ENCODE measurements around the gene NR2F2. TPM values are rescaled to one million over a fixed set of nuclear protein-coding genes. Genes with fewer than 3 reads are reported as not detected.

The NR2F2 gene
- total and polyA plus RNA-seq, 2 of the 13 experiments (the other 11 are each of a cell fraction or from before 2014, with no cell fraction given) = 3.5 to 4.7 TPM

- TF ChIP-seq, protein P1, sequence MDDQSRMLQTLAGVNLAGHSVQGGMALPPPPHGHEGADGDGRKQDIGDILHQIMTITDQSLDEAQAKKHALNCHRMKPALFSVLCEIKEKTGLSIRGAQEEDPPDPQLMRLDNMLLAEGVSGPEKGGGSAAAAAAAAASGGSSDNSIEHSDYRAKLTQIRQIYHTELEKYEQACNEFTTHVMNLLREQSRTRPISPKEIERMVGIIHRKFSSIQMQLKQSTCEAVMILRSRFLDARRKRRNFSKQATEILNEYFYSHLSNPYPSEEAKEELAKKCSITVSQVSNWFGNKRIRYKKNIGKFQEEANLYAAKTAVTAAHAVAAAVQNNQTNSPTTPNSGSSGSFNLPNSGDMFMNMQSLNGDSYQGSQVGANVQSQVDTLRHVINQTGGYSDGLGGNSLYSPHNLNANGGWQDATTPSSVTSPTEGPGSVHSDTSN (CRISPR knock-in tag; IDR thresholded peaks at IDR 0.05; ENCODE audit: borderline replicate concordance) = 0 out of 2 replicates have a peak, but pooled peaks have one; percentile 7
- TF ChIP-seq ASH2L (IDR thresholded peaks at IDR 0.05; ENCODE audit: insufficient read length, low read depth, low read length) = peak; percentile 34
- no peak for TF ChIP-seq ZKSCAN1 (IDR thresholded peaks at IDR 0.05; ENCODE audit: low read length)
- TF ChIP-seq ZNF362 (CRISPR knock-in tag; IDR thresholded peaks at IDR 0.05; ENCODE audit: borderline replicate concordance) = 0 out of 2 replicates have a peak, but pooled peaks have one; percentile 13
- TF ChIP-seq NR2F1 (CRISPR knock-in tag; IDR thresholded peaks at IDR 0.05) = no peak
- no peak for TF ChIP-seq ZNF629 (CRISPR knock-in tag; conservative IDR thresholded peaks at IDR 0.05)
- TF ChIP-seq, protein P2, sequence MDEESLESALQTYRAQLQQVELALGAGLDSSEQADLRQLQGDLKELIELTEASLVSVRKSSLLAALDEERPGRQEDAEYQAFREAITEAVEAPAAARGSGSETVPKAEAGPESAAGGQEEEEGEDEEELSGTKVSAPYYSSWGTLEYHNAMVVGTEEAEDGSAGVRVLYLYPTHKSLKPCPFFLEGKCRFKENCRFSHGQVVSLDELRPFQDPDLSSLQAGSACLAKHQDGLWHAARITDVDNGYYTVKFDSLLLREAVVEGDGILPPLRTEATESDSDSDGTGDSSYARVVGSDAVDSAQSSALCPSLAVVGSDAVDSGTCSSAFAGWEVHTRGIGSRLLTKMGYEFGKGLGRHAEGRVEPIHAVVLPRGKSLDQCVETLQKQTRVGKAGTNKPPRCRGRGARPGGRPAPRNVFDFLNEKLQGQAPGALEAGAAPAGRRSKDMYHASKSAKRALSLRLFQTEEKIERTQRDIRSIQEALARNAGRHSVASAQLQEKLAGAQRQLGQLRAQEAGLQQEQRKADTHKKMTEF (CRISPR knock-in tag; IDR thresholded peaks at IDR 0.05) = 0 out of 2 replicates have a peak, but pooled peaks have one; percentile 40
- TF ChIP-seq BRCA1 (CRISPR knock-in tag; IDR thresholded peaks at IDR 0.05) = no peak
- TF ChIP-seq KAT8 (CRISPR knock-in tag; IDR thresholded peaks at IDR 0.05) = peak; percentile 17; the same call in 1 of the 2 replicates
- TF ChIP-seq ZNF740 (CRISPR knock-in tag; IDR thresholded peaks at IDR 0.05) = no peak
- 0 out of 2 replicates have a peak, but pooled peaks have one; percentile 35 for TF ChIP-seq ERF (CRISPR knock-in tag; IDR thresholded peaks at IDR 0.05)
- TF ChIP-seq MIXL1 (CRISPR knock-in tag; IDR thresholded peaks at IDR 0.05) = 0 out of 2 replicates have a peak, but pooled peaks have one; percentile 20
- peak; percentile 28; the same call in 1 of the 2 replicates for TF ChIP-seq HNF4A (CRISPR knock-in tag; IDR thresholded peaks at IDR 0.05)
- no peak for TF ChIP-seq HCFC1 (IDR thresholded peaks at IDR 0.05; ENCODE audit: low read depth, low read length)
- no peak for TF ChIP-seq HOXA3 (CRISPR knock-in tag; IDR thresholded peaks at IDR 0.05)
- TF ChIP-seq KDM6A (CRISPR knock-in tag; IDR thresholded peaks at IDR 0.05; ENCODE audit: low read depth) = no peak
- TF ChIP-seq RNF219 (CRISPR knock-in tag; IDR thresholded peaks at IDR 0.05) = no peak
- no peak for TF ChIP-seq JUND (CRISPR knock-in tag; IDR thresholded peaks at IDR 0.05)
- TF ChIP-seq SAP130 (CRISPR knock-in tag; IDR thresholded peaks at IDR 0.05; ENCODE audit: low read depth) = 0 out of 2 replicates have a peak, but pooled peaks have one; percentile 16
- no peak for TF ChIP-seq HNRNPL (IDR thresholded peaks at IDR 0.05; ENCODE audit: low read depth, low read length)
- TF ChIP-seq ZKSCAN8 (CRISPR knock-in tag; IDR thresholded peaks at IDR 0.05; ENCODE audit: borderline replicate concordance) = 0 out of 2 replicates have a peak, but pooled peaks have one; percentile 44
- no peak for TF ChIP-seq TEF (CRISPR knock-in tag; IDR thresholded peaks at IDR 0.05)
- no peak for TF ChIP-seq ZFP36L1 (CRISPR knock-in tag; IDR thresholded peaks at IDR 0.05)
- TF ChIP-seq CEBPB (IDR thresholded peaks at IDR 0.05; ENCODE audit: borderline replicate concordance, low read depth, low read length) = 0 out of 2 replicates have a peak, but pooled peaks have one; percentile 34
- TF ChIP-seq CC2D1A (CRISPR knock-in tag; IDR thresholded peaks at IDR 0.05) = no peak
Observed at GRCh38 chr15:96327155-96327741, 3.3 kb upstream of the NR2F2 start (continued).
